ENCODE results near the gene SH3TC2. TPM values are rescaled to one million over a fixed set of nuclear protein-coding genes. Genes with fewer than 3 reads are reported as not detected.

SH3TC2 gene
- total and polyA plus RNA-seq, 2 of the 4 experiments (the other 2 are of a cell fraction) = 3.4 to 7.9 TPM

DNA sequence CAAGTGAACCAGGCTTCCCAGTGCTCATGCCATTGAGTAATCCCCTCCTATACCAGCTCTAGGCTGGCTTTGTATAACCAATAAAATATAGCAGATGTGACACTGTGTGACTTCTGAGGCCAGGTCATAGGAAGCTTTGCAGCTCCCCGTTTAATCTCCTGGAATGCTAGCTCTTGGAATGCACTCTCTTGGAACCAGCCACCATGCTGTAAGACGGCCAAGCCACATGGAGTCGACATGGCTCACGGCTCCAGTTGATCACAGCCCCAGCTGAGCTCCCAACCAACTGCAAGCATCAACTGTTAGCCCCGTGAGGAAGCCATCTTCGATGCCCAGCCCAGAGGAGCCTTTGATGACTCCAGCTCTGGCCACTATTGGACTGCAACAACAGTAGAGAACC, 74.5 kb downstream of the SH3TC2 start:
- Histone ChIP-seq H2AFZ (replicated peaks; ENCODE audit: low read length, poor library complexity) (no peak overlapping the region), H3K14ac (replicated peaks; ENCODE audit: low read depth, low read length) (peak overlapping the region; percentile 16; the same call in 1 of the 2 replicates), H3K4me1 (ENCODE audit: control insufficient read depth, insufficient read depth, low read length) (no peaks in the 10 kb centered on the region; the same call in 1 of the 2 replicates), H3K27ac (ENCODE audit: insufficient read depth, low read length) (no peak overlapping the region), H3K56ac (ENCODE audit: extremely low read depth, insufficient read depth, low read length) (no peak overlapping the region), H3K9me1 (ENCODE audit: insufficient read depth, low read length) (peaks cover 2% of the 10 kb centered on the region; the same call in 1 of the 2 replicates), H3K23ac (ENCODE audit: low read depth, low read length) (no peak overlapping the region; the same call in 1 of the 2 replicates), H3K36me3 (ENCODE audit: control insufficient read depth, insufficient read depth, low read length) (no peaks in the 10 kb centered on the region), H3K9ac (ENCODE audit: low read depth, low read length) (no peak overlapping the region), H2BK120ac (ENCODE audit: low read depth, low read length) (no peak overlapping the region), H2BK5ac (ENCODE audit: low read depth, low read length, poor library complexity, severe bottlenecking) (no peak overlapping the region), H4K5ac (ENCODE audit: low read depth, low read length) (no peak overlapping the region), H4K20me1 (ENCODE audit: insufficient read depth, low read length) (no peaks in the 10 kb centered on the region), H3K79me1 (ENCODE audit: low read depth in 1 of 2, low read length in 2 of 2) (no peaks in the 10 kb centered on the region), H2BK15ac (ENCODE audit: low read depth, low read length) (0 out of 3 replicates have a peak overlapping the region, but pooled peaks have one; percentile 68), H3K18ac (ENCODE audit: low read depth, low read length) (no peak overlapping the region), H3K4ac (ENCODE audit: low read depth, low read length) (no peak overlapping the region), H3K4me3 (ENCODE audit: insufficient read depth, low read depth, low read length) (no peak overlapping the region), H4K91ac (ENCODE audit: insufficient read depth, low read depth, low read length) (no peak overlapping the region), H3K9me3 (ENCODE audit: control insufficient read depth, insufficient read depth, low read length) (no peaks in the 10 kb centered on the region), H2AK5ac (ENCODE audit: low read depth, low read length) (no peak overlapping the region), H2BK20ac (ENCODE audit: low read depth, low read length) (no peak overlapping the region), H2AK9ac (replicated peaks; ENCODE audit: low read depth, low read length, poor library complexity) (no peak overlapping the region), H3K4me2 (ENCODE audit: low read depth, low read length) (no peak overlapping the region), H3K27me3 (ENCODE audit: control insufficient read depth, insufficient read depth, low read length) (no peaks in the 10 kb centered on the region), H4K8ac (ENCODE audit: low read depth in 2 of 2, low read length in 2 of 2) (no peak overlapping the region)
- in situ Hi-C loops (cut with MboI; ENCODE audit: low sequenced_read_pairs) (no loop called here), dilution Hi-C loops (cut with HindIII; ENCODE audit: low sequenced_read_pairs, unreplicated experiment) (no loop called here), intact Hi-C loops (cut with micrococcal nuclease) (no loop called here)
- BruUV-seq (replicated peaks) = no TSS peak
- no peak for DNase-seq
- TF ChIP-seq RFX5 (IDR thresholded peaks at IDR 0.05; ENCODE audit: low read depth, low read length) = no peak
- no peak for TF ChIP-seq MAZ (IDR thresholded peaks at IDR 0.05; ENCODE audit: borderline replicate concordance, low read depth, low read length)
- TF ChIP-seq RAD21 (IDR thresholded peaks at IDR 0.05; ENCODE audit: low read length) = no peak
- no peak for TF ChIP-seq CHD1 (IDR thresholded peaks at IDR 0.05; ENCODE audit: low read depth, low read length)
- TF ChIP-seq POLR2A (IDR thresholded peaks at IDR 0.05; ENCODE audit: low read depth, low read length) = no peak
- 75% methylated on average over 4 of the region's 6 CpGs; no CpG with 5 or more reads in 1 of the 2 experiments for WGBS, 2 experiments (ENCODE audit: extremely low coverage in 2 of 2, insufficient read length in 1 of 2)
- CTCF ChIA-PET = interaction anchor here (1.5 kb wide), 1 partner anchor 8 kb away, joined by 5 read pairs; no protein-coding TSS in a partner anchor
- no peak for ATAC-seq (ENCODE audit: low read depth)
- POLR2A ChIA-PET (ENCODE audit: unreplicated experiment) = no interaction called here

Data from IMR-90 (cell line).